ENCODE data around the gene SCARF1. TPM values are rescaled to one million over a fixed set of nuclear protein-coding genes. Genes with fewer than 3 reads are reported as not detected.

The SCARF1 gene
- polyA plus RNA-seq, 1 donor (not counting 4 experiments of a cell fraction or from before 2014, with no cell fraction given), result 0.05 TPM

GRCh38 chr17:1625581-1625980, 20.0 kb downstream of the SCARF1 start:
- dilution Hi-C loops (cut with MboI; ENCODE audit: extremely low pct_ligation_motif_present, low sequenced_read_pairs), result no loop called here
- Histone ChIP-seq H3K9me3 (ENCODE audit: control insufficient read depth, low read depth, low read length) (no peaks in the 10 kb centered on the region), H3K9ac (ENCODE audit: control insufficient read depth, extremely low read depth, insufficient read depth, low read length) (no peak overlapping the region), H2AFZ (ENCODE audit: control insufficient read depth, low read length) (no peak overlapping the region), H3K36me3 (ENCODE audit: control insufficient read depth in 2 of 2, extremely low read depth in 1 of 2, insufficient read depth in 2 of 2, low read length in 2 of 2) (peaks cover 0 to 10% of the 10 kb centered on the region in 2 experiments), H4K20me1 (ENCODE audit: control insufficient read depth, extremely low read depth, insufficient read depth, low read length) (no peaks in the 10 kb centered on the region), H3K79me2 (ENCODE audit: control insufficient read depth, insufficient read depth, low read length) (no peaks in the 10 kb centered on the region), H3K27me3 (ENCODE audit: control insufficient read depth, extremely low read depth, insufficient read depth, low read length) (peaks cover 6% of the 10 kb centered on the region), H3K4me2 (ENCODE audit: control insufficient read depth, extremely low read depth, insufficient read depth, low read depth, low read length) (no peak overlapping the region), H3K9me1 (ENCODE audit: control insufficient read depth, extremely low read depth, insufficient read depth, low read length) (no peaks in the 10 kb centered on the region), H3K27ac (ENCODE audit: control insufficient read depth, insufficient read depth, low read length) (no peak overlapping the region), H3K4me3 (ENCODE audit: control insufficient read depth in 2 of 3, extremely low read depth in 1 of 3, insufficient read depth in 2 of 3, low read depth in 1 of 3, low read length in 3 of 3) (no peak overlapping the region), H3K4me1 (ENCODE audit: control insufficient read depth, extremely low read depth, insufficient read depth, low read length) (peaks cover 8% of the 10 kb centered on the region)
- no peak for FAIRE-seq
- no peak for DNase-seq (ENCODE audit: low read depth, low spot score)
- TF ChIP-seq EZH2 (IDR thresholded peaks at IDR 0.05; ENCODE audit: low read length), result no peak
- TF ChIP-seq, protein P1, sequence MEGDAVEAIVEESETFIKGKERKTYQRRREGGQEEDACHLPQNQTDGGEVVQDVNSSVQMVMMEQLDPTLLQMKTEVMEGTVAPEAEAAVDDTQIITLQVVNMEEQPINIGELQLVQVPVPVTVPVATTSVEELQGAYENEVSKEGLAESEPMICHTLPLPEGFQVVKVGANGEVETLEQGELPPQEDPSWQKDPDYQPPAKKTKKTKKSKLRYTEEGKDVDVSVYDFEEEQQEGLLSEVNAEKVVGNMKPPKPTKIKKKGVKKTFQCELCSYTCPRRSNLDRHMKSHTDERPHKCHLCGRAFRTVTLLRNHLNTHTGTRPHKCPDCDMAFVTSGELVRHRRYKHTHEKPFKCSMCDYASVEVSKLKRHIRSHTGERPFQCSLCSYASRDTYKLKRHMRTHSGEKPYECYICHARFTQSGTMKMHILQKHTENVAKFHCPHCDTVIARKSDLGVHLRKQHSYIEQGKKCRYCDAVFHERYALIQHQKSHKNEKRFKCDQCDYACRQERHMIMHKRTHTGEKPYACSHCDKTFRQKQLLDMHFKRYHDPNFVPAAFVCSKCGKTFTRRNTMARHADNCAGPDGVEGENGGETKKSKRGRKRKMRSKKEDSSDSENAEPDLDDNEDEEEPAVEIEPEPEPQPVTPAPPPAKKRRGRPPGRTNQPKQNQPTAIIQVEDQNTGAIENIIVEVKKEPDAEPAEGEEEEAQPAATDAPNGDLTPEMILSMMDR (optimal IDR thresholded peaks at IDR 0.05 in 1 of 3, IDR thresholded peaks at IDR 0.05 in 1 of 3, conservative IDR thresholded peaks at IDR 0.05 in 1 of 3; ENCODE audit: extremely low read depth in 1 of 3, insufficient read depth in 2 of 3, low read length in 3 of 3), result no peak

- Histone ChIP-seq H2AFZ (ENCODE audit: control insufficient read depth, low read length) (no peak overlapping the region), H3K9me3 (ENCODE audit: control insufficient read depth, low read depth, low read length) (no peaks in the 10 kb centered on the region), H4K20me1 (ENCODE audit: control insufficient read depth, extremely low read depth, insufficient read depth, low read length) (no peaks in the 10 kb centered on the region), H3K27ac (ENCODE audit: control insufficient read depth, insufficient read depth, low read length) (no peak overlapping the region), H3K79me2 (ENCODE audit: control insufficient read depth, insufficient read depth, low read length) (no peaks in the 10 kb centered on the region), H3K4me1 (ENCODE audit: control insufficient read depth, extremely low read depth, insufficient read depth, low read length) (peaks cover 8% of the 10 kb centered on the region), H3K27me3 (ENCODE audit: control insufficient read depth, extremely low read depth, insufficient read depth, low read length) (peaks cover 6% of the 10 kb centered on the region), H3K4me2 (ENCODE audit: control insufficient read depth, extremely low read depth, insufficient read depth, low read depth, low read length) (no peak overlapping the region), H3K4me3 (ENCODE audit: control insufficient read depth in 2 of 3, extremely low read depth in 1 of 3, insufficient read depth in 2 of 3, low read depth in 1 of 3, low read length in 3 of 3) (no peak overlapping the region), H3K36me3 (ENCODE audit: control insufficient read depth in 2 of 2, extremely low read depth in 1 of 2, insufficient read depth in 2 of 2, low read length in 2 of 2) (peaks cover 0 to 14% of the 10 kb centered on the region in 2 experiments), H3K9ac (ENCODE audit: control insufficient read depth, extremely low read depth, insufficient read depth, low read length) (no peak overlapping the region), H3K9me1 (ENCODE audit: control insufficient read depth, extremely low read depth, insufficient read depth, low read length) (no peaks in the 10 kb centered on the region)
- DNase-seq (ENCODE audit: low read depth, low spot score), result no peak
- TF ChIP-seq EZH2 (IDR thresholded peaks at IDR 0.05; ENCODE audit: low read length), result no peak
- TF ChIP-seq, protein P1 (optimal IDR thresholded peaks at IDR 0.05 in 1 of 3, IDR thresholded peaks at IDR 0.05 in 1 of 3, conservative IDR thresholded peaks at IDR 0.05 in 1 of 3; ENCODE audit: extremely low read depth in 1 of 3, insufficient read depth in 2 of 3, low read length in 3 of 3), result no peak
- dilution Hi-C loops (cut with MboI; ENCODE audit: extremely low pct_ligation_motif_present, low sequenced_read_pairs), result no loop called here
- FAIRE-seq, result no peak
Measured at GRCh38 chr17:1625053-1625452, 20.5 kb downstream of the SCARF1 start.
